Liver (tissue), 9 donors: ENCODE measurements around the gene AGTPBP1. TPM values are rescaled to one million over a fixed set of nuclear protein-coding genes. Genes with fewer than 3 reads are reported as not detected.

Experiments used
- DNase-seq: peaks from one replicate; pipeline ENCODE4 v3.0.0-alpha.2; 2017; ENCODE audit warnings: low spot score
- H3K27ac ChIP-seq, 2 donors: one replicate each; pipeline ENCODE4 v1.7.0; 2013; ENCODE audit warnings: inconsistent platforms in 2 of 2, low read length in 2 of 2, control low read depth in 1 of 2, low read depth in 1 of 2, mild to moderate bottlenecking in 1 of 2
- H3K27me3 ChIP-seq, 4 donors: one replicate each; pipeline versions ENCODE4 v1.6.1 to v1.7.0; 2013; ENCODE audit warnings: low read length in 3 of 4, inconsistent platforms in 1 of 4, mild to moderate bottlenecking in 1 of 4, moderate library complexity in 1 of 4; ENCODE audit not compliant: control insufficient read depth in 4 of 4, insufficient read depth in 4 of 4
- H3K36me3 ChIP-seq, 4 donors: one replicate each; pipeline versions ENCODE4 v1.6.1 to v1.7.0; 2013; ENCODE audit warnings: low read length in 3 of 4, mild to moderate bottlenecking in 3 of 4, low read depth in 1 of 4, moderate library complexity in 1 of 4; ENCODE audit not compliant: control insufficient read depth in 4 of 4, insufficient read depth in 3 of 4
- H3K4me1 ChIP-seq, 4 donors: one replicate each; pipeline versions ENCODE4 v1.6.1 to v1.7.0; 2013; ENCODE audit warnings: low read length in 3 of 4, mild to moderate bottlenecking in 3 of 4, moderate library complexity in 1 of 4; ENCODE audit not compliant: control insufficient read depth in 4 of 4, insufficient read depth in 4 of 4
- H3K4me3 ChIP-seq, 3 donors: one replicate each; pipeline versions ENCODE4 v1.6.1 to v1.7.0; 2013; ENCODE audit warnings: low read length in 3 of 3, control low read depth in 1 of 3, low read depth in 1 of 3, mild to moderate bottlenecking in 1 of 3
- H3K9ac ChIP-seq, 2 donors: one replicate each; pipeline ENCODE4 v1.7.0; 2013; ENCODE audit warnings: low read length in 2 of 2, mild to moderate bottlenecking in 2 of 2, moderate library complexity in 2 of 2, control low read depth in 1 of 2, low read depth in 1 of 2
- H3K9me3 ChIP-seq, 4 donors: one replicate each; pipeline versions ENCODE4 v1.6.1 to v1.7.0; 2013; ENCODE audit warnings: low read length in 3 of 4; ENCODE audit not compliant: control insufficient read depth in 4 of 4
- EGR1 ChIP-seq, 2 donors: IDR thresholded peaks; 2 replicates each; pipeline ENCODE4 v1.6.1; 2016 to 2018; ENCODE audit warnings: antibody characterized with exemption in 2 of 2, low read depth in 2 of 2
- FOXA1 ChIP-seq: IDR thresholded peaks from 2 replicates; pipeline ENCODE4 v1.6.1; 2016; ENCODE audit warnings: antibody characterized with exemption
- FOXA2 ChIP-seq: IDR thresholded peaks from 2 replicates; pipeline ENCODE4 v1.6.1; 2016; ENCODE audit warnings: antibody characterized with exemption
- GABPA ChIP-seq, 2 donors: IDR thresholded peaks in 1 of 2; conservative IDR thresholded peaks in 1 of 2; 2 replicates each; pipeline ENCODE4 v1.6.1; 2016; ENCODE audit warnings: antibody characterized with exemption in 2 of 2, mild to moderate bottlenecking in 1 of 2, moderate library complexity in 1 of 2
- HNF4A ChIP-seq, 2 donors: conservative IDR thresholded peaks; 2 replicates each; pipeline ENCODE4 v1.6.1; 2016; ENCODE audit warnings: antibody characterized with exemption in 2 of 2, mild to moderate bottlenecking in 2 of 2
- HNF4G ChIP-seq: IDR thresholded peaks from 2 replicates; pipeline ENCODE4 v1.6.1; 2016; ENCODE audit warnings: antibody characterized with exemption
- JUND ChIP-seq, 2 donors: IDR thresholded peaks; 2 replicates each; pipeline ENCODE4 v1.6.1; 2016; ENCODE audit warnings: antibody characterized with exemption in 2 of 2
- NR2F2 ChIP-seq: IDR thresholded peaks from 2 replicates; pipeline ENCODE4 v1.6.1; 2016; ENCODE audit warnings: antibody characterized with exemption
- RAD21 ChIP-seq, 2 donors: IDR thresholded peaks; 2 replicates each; pipeline ENCODE4 v1.6.1; 2016; ENCODE audit warnings: antibody characterized with exemption in 2 of 2, mild to moderate bottlenecking in 2 of 2
- RXRA ChIP-seq, 2 donors: IDR thresholded peaks; 2 replicates each; pipeline ENCODE4 v1.6.1; 2017 to 2018; ENCODE audit warnings: antibody characterized with exemption in 2 of 2, mild to moderate bottlenecking in 1 of 2
- SP1 ChIP-seq: IDR thresholded peaks from 2 replicates; pipeline ENCODE4 v1.6.1; 2018; ENCODE audit warnings: antibody characterized with exemption, mild to moderate bottlenecking
- TAF1 ChIP-seq: conservative IDR thresholded peaks from 2 replicates; pipeline ENCODE4 v1.6.1; 2016; ENCODE audit warnings: antibody characterized with exemption, mild to moderate bottlenecking
- YY1 ChIP-seq: IDR thresholded peaks from 2 replicates; pipeline ENCODE4 v1.6.1; 2016; ENCODE audit warnings: antibody characterized with exemption, mild to moderate bottlenecking
- WGBS: extraction: QIAGEN DNeasy Blood & Tissue Kit; methylation state at CpG from one replicate; pipeline ENCODE4 v1.1.7; 2013; 5-methylcytosine and 5-hydroxymethylcytosine counted together
- polyA plus RNA-seq, 2 donors: library from polyadenylated mRNA; stranded (reverse) in 1 of 2; unstranded in 1 of 2; fragments of 200-250 nt in 1 of 2; fragments of >200 nt in 1 of 2; fragmentation: Nextera tagmentation in 1 of 2; extraction: Ambion mirVana in 1 of 2; gene quantifications; one replicate each; pipeline versions ENCODE4 v1.2.1 to v1.2.3, GENCODE V29; 2013 to 2015
- total RNA-seq, 2 donors: library from RNA; depleted of rRNA; stranded (reverse); fragments of >200 nt; gene quantifications; one replicate each; pipeline ENCODE4 v1.2.3, GENCODE V29; 2014
- TF ChIP-seq, protein P1 (sequence below): IDR thresholded peaks from 2 replicates; pipeline ENCODE4 v1.6.1; 2016; ENCODE audit warnings: antibody characterized with exemption
- TF ChIP-seq, protein P2 (sequence below): IDR thresholded peaks from 2 replicates; pipeline ENCODE4 v1.6.1; 2016; ENCODE audit warnings: antibody characterized with exemption
- TF ChIP-seq, protein P3 (sequence below): IDR thresholded peaks from 2 replicates; pipeline ENCODE4 v1.6.1; 2016; ENCODE audit warnings: antibody characterized with exemption
- TF ChIP-seq, protein P4 (sequence below): IDR thresholded peaks from 2 replicates; pipeline ENCODE4 v1.6.1; 2016; ENCODE audit warnings: antibody characterized with exemption, mild to moderate bottlenecking
- TF ChIP-seq, protein P5 (sequence below): fragments of 150-350 bp; IDR thresholded peaks from 2 replicates; pipeline ENCODE4 v1.5.1; 2017; ENCODE audit warnings: improper control_type of control experiment, low read depth, low read length; ENCODE audit not compliant: missing input control
- donor health status: healthy.
- donor health status: healthy.
- donor health status: healthy.
- donor health status: healthy.
- donor health status: healthy.

AGTPBP1 gene
- total and polyA plus RNA-seq, 4 donors = 2.1 to 14.4 (median 5.7) TPM

DNA sequence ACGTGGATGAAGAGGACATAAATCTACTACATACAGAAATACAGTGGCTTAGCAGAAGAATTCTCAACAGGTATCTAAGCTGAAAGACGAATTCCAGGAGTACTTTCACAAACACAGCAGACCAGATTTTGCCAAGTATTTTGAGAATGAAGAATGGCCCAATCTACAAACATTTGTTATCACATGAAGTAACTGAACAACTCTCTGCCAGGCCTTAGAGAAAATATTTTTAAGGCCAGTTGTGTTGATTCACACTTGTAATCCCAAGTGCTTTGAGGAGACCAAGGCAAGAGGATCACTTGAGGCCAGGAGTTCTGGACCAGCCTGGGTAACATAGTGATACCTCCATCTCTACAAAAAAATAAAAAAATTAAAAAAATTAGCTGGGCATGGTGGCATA is 14.3 kb downstream of the AGTPBP1 start:
- WGBS = 63% methylated on average over 2 of the region's 2 CpGs
- TF ChIP-seq SP1 (no peak), HNF4A (conservative IDR thresholded peaks at IDR 0.05) (no peak)
- Histone ChIP-seq H3K27me3 (no peaks in the 10 kb centered on the region), H3K9me3 (no peaks in the 10 kb centered on the region), H3K27ac (no peak overlapping the region), H3K9ac (no peak overlapping the region), H3K4me1 (peaks cover 0 to 3% (median 0%) of the 10 kb centered on the region in 4 donors), H3K36me3 (no peaks in the 10 kb centered on the region), H3K4me3 (no peak overlapping the region)
- DNase-seq = no peak

DNA sequence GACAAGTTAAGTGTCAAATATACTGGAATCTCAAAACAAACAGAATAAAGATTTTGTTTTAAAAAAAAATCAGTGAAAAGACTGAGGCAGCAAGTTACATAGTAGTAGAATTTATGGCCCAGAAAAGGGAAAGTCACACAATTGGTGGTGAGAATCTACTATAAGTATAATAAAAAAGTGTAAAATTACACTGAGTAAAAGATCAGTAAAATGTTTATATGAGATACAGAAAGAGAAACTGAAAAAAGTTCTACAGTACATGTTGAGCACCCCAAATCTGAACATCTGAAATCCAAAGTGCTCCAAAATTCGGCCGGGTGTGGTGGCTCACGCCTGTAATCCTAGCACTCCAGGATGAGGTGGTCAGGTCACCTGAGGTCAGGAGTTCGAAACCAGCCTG is 15.0 kb downstream of the AGTPBP1 start:
- H3K27me3 ChIP-seq = no peaks in the 10 kb centered on the region
- H3K4me3 ChIP-seq = no peak overlapping the region
- no peak overlapping the region for H3K9ac ChIP-seq
- no peaks in the 10 kb centered on the region for H3K9me3 ChIP-seq
- no peaks in the 10 kb centered on the region for H3K36me3 ChIP-seq
- H3K27ac ChIP-seq = no peak overlapping the region
- no peak for DNase-seq
- H3K4me1 ChIP-seq = peaks cover 0 to 3% (median 0%) of the 10 kb centered on the region in 4 donors
- WGBS = 98% methylated on average over 4 of the region's 4 CpGs
- TF ChIP-seq FOXA1 = no peak
- no peak for TF ChIP-seq FOXA2
- TF ChIP-seq, protein P1, sequence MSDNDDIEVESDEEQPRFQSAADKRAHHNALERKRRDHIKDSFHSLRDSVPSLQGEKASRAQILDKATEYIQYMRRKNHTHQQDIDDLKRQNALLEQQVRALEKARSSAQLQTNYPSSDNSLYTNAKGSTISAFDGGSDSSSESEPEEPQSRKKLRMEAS = no peak
- no peak for TF ChIP-seq TAF1
- TF ChIP-seq, protein P2, sequence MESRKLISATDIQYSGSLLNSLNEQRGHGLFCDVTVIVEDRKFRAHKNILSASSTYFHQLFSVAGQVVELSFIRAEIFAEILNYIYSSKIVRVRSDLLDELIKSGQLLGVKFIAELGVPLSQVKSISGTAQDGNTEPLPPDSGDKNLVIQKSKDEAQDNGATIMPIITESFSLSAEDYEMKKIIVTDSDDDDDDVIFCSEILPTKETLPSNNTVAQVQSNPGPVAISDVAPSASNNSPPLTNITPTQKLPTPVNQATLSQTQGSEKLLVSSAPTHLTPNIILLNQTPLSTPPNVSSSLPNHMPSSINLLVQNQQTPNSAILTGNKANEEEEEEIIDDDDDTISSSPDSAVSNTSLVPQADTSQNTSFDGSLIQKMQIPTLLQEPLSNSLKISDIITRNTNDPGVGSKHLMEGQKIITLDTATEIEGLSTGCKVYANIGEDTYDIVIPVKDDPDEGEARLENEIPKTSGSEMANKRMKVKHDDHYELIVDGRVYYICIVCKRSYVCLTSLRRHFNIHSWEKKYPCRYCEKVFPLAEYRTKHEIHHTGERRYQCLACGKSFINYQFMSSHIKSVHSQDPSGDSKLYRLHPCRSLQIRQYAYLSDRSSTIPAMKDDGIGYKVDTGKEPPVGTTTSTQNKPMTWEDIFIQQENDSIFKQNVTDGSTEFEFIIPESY = no peak
- no peak for TF ChIP-seq RAD21 (IDR thresholded peaks at IDR 0.05)
- no peak for TF ChIP-seq RXRA (IDR thresholded peaks at IDR 0.05)
- no peak for TF ChIP-seq GABPA (IDR thresholded peaks at IDR 0.05 in 1 of 2, conservative IDR thresholded peaks at IDR 0.05 in 1 of 2)
- no peak for TF ChIP-seq YY1
- TF ChIP-seq, protein P3, sequence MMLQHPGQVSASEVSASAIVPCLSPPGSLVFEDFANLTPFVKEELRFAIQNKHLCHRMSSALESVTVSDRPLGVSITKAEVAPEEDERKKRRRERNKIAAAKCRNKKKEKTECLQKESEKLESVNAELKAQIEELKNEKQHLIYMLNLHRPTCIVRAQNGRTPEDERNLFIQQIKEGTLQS = no peak
- TF ChIP-seq, protein P4, sequence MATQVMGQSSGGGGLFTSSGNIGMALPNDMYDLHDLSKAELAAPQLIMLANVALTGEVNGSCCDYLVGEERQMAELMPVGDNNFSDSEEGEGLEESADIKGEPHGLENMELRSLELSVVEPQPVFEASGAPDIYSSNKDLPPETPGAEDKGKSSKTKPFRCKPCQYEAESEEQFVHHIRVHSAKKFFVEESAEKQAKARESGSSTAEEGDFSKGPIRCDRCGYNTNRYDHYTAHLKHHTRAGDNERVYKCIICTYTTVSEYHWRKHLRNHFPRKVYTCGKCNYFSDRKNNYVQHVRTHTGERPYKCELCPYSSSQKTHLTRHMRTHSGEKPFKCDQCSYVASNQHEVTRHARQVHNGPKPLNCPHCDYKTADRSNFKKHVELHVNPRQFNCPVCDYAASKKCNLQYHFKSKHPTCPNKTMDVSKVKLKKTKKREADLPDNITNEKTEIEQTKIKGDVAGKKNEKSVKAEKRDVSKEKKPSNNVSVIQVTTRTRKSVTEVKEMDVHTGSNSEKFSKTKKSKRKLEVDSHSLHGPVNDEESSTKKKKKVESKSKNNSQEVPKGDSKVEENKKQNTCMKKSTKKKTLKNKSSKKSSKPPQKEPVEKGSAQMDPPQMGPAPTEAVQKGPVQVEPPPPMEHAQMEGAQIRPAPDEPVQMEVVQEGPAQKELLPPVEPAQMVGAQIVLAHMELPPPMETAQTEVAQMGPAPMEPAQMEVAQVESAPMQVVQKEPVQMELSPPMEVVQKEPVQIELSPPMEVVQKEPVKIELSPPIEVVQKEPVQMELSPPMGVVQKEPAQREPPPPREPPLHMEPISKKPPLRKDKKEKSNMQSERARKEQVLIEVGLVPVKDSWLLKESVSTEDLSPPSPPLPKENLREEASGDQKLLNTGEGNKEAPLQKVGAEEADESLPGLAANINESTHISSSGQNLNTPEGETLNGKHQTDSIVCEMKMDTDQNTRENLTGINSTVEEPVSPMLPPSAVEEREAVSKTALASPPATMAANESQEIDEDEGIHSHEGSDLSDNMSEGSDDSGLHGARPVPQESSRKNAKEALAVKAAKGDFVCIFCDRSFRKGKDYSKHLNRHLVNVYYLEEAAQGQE = no peak
- TF ChIP-seq HNF4G = no peak
- no peak for TF ChIP-seq JUND (IDR thresholded peaks at IDR 0.05)
- no peak for TF ChIP-seq EGR1 (IDR thresholded peaks at IDR 0.05; ENCODE audit: low read depth in 2 of 2)
- TF ChIP-seq HNF4A (conservative IDR thresholded peaks at IDR 0.05) = no peak
- TF ChIP-seq, protein P5, sequence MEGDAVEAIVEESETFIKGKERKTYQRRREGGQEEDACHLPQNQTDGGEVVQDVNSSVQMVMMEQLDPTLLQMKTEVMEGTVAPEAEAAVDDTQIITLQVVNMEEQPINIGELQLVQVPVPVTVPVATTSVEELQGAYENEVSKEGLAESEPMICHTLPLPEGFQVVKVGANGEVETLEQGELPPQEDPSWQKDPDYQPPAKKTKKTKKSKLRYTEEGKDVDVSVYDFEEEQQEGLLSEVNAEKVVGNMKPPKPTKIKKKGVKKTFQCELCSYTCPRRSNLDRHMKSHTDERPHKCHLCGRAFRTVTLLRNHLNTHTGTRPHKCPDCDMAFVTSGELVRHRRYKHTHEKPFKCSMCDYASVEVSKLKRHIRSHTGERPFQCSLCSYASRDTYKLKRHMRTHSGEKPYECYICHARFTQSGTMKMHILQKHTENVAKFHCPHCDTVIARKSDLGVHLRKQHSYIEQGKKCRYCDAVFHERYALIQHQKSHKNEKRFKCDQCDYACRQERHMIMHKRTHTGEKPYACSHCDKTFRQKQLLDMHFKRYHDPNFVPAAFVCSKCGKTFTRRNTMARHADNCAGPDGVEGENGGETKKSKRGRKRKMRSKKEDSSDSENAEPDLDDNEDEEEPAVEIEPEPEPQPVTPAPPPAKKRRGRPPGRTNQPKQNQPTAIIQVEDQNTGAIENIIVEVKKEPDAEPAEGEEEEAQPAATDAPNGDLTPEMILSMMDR = no peak
- TF ChIP-seq NR2F2 = no peak
- TF ChIP-seq SP1 = no peak
